HG03095 (cell line): ENCODE results near the gene PATZ1.
"Not testable (repeated sequence)": the region's sequence is repeated elsewhere in the genome, so short reads cannot be mapped to it uniquely, and the experiment has no call there.

ENCODE experiments used
- ATAC-seq: cut with Tn5 transposase; IDR thresholded peaks from one replicate; pipeline ENCODE4 v1.9.1; 2021; ENCODE audit warnings: moderate library complexity; ENCODE audit not compliant: unreplicated experiment

PATZ1 gene, protein sequence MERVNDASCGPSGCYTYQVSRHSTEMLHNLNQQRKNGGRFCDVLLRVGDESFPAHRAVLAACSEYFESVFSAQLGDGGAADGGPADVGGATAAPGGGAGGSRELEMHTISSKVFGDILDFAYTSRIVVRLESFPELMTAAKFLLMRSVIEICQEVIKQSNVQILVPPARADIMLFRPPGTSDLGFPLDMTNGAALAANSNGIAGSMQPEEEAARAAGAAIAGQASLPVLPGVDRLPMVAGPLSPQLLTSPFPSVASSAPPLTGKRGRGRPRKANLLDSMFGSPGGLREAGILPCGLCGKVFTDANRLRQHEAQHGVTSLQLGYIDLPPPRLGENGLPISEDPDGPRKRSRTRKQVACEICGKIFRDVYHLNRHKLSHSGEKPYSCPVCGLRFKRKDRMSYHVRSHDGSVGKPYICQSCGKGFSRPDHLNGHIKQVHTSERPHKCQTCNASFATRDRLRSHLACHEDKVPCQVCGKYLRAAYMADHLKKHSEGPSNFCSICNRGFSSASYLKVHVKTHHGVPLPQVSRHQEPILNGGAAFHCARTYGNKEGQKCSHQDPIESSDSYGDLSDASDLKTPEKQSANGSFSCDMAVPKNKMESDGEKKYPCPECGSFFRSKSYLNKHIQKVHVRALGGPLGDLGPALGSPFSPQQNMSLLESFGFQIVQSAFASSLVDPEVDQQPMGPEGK

DNA sequence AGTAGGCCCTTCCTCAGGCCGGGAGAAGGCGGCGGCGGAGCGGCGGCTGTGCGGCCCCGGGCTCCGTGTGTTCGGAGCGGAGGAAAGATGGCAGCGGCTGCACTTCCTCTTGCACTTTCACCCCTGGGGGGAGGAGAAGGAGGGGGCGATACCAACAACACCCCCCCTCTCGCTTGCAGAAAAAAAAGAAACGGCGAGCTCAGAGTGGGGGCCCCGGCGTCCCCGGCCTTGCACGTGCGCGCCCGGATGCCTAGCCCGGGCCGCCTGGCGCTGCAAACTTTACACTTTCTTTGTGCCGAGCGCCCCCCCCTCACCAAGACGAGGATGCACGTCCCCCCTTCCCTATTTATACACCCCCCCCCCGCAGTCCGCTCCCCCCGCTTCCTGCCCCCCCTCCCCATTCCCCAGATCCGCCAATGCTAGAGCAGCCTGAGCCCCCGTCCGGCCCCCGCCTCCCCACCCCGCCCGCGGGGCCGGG is at the start of gene PATZ1:
Gene PATZ1 (minus strand): TSS at position 92 of the 478 bp plus-strand sequence. CDS start 744 bp downstream, outside the sequence.
- no peak for ATAC-seq

GRCh38 chr22:31394326-31394725 is 48.2 kb upstream of the PATZ1 start:
- ATAC-seq: no peak

DNA sequence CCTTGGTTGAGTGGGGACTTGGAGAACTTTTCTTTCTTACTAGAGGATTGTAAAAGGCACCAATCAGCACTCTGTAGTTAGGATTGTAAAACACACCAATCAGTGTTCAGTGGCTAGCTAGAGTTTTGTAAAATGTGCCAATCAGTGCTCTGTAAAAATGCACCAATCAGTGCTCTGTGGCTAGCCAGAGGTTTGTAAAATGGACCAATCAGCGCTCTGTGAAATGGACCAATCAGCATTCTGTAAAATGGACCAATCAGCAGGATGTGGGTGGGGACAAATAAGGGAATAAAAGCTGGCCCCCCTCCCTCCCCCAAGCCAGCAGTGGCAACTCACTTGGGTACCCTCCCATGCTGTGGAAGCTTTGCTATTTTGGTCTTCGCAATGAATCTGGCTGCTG is 47.7 kb upstream of the PATZ1 start:
- no peak for ATAC-seq

DNA sequence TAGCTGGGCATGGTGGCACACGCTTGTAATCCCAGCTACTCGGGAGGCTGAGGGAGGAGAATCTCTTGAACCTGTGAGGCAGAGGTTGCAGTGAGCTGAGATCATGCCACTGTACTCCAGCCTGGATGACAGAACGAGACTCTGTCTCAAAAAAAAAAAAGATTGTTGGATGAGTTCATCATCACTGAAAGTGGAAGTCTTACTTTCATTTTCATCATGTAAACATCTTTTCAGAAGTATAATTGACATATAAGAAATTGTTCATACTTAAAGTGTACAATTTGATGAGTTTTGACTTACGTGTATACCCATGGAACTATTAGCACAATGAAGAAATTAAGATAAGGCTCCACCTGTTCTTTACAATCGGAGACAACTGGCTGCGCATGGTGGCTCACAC is 32.5 kb upstream of the PATZ1 start:
- ATAC-seq: not testable (repeated sequence)

GRCh38 chr22:31378123-31378522 is 32.0 kb upstream of the PATZ1 start:
- ATAC-seq: no peak

DNA sequence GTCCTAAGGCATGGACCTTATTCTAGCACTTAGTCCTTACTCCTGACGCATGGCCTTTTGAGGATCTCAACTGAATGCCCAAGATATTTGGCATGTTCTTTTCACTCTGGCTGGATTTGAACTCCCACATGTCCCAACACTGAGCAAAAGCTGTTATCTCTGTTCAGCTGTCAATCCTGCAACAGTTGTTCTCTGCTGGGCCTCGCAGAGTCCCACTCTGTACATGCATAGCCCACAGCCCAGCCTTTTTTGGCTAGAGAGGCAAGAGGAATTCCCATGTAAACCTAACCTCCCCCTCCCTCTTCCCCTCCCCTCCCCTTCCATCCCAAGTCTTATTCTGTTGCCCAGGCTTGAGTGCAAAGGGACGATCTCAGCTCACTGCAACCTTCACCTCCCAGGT is 31.5 kb upstream of the PATZ1 start:
- no peak for ATAC-seq

- ATAC-seq: no peak
These were observed 21.3 kb upstream of the PATZ1 start for GRCh38 chr22:31367426-31367825.

- ATAC-seq: no peak
These were observed 17.8 kb upstream of the PATZ1 start for GRCh38 chr22:31363885-31364465.

- ATAC-seq: no peak
These were observed 15.6 kb upstream of the PATZ1 start for GRCh38 chr22:31361743-31362142.

GRCh38 chr22:31360029-31360428 is 13.9 kb upstream of the PATZ1 start:
- no peak for ATAC-seq

GRCh38 chr22:31354515-31354914 is 8.4 kb upstream of the PATZ1 start:
- no peak for ATAC-seq

GRCh38 chr22:31350410-31350863 is 4.3 kb upstream of the PATZ1 start:
- no peak for ATAC-seq

DNA sequence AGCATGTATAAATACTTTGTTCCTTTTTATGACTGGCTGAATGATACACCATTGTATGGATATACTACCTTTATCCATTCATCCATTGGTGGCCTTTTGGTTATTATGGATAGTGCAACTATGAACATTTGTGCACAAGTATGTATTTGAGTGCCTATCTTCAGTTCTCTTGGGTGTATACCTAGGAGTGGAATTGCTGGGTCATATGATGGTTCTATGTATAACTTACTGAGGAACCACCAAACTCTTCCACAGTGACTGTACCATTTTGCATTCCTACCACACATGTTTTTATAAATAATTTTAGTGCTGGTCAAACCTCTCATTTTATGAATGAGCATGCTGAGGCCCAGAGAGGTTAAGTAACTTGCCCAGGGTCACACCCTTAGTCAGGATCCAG is 3.8 kb upstream of the PATZ1 start:
- no peak for ATAC-seq

DNA sequence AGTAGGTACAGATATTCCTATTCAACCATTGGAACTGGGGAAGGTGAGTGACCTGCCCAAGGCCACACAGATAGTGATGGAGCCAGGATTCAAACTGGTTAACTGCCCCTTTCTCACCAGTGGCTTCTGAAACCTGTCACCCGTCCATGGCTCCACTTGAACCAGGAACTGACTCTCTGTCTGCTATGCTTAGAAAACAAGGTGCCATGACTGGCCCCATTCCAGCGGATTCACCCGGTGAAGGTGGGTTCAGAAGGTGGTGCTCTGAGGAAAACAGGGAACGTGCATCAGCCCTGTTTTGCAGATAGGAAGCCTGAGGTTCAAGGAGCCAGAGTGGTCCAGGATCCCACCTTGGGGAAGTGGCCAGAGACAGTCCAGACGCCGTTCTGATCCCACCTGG is 2.6 kb upstream of the PATZ1 start:
- no peak for ATAC-seq

DNA sequence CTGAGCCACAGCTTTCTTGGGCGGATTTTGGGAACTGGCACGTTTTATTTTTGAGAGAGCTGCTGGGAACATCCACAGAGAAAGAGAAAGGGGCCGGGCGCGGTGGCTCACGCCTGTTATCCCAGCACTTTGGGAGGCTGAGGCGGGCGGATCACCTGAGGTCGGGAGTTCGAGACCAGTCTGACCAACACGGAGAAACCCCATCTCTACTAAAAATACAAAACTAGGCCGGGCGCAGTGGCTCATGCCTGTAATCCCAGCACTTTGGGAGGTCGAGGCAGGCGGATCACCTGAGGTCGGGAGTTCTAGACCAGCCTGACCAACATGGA is 1.8 kb upstream of the PATZ1 start:
- not testable (repeated sequence) for ATAC-seq

DNA sequence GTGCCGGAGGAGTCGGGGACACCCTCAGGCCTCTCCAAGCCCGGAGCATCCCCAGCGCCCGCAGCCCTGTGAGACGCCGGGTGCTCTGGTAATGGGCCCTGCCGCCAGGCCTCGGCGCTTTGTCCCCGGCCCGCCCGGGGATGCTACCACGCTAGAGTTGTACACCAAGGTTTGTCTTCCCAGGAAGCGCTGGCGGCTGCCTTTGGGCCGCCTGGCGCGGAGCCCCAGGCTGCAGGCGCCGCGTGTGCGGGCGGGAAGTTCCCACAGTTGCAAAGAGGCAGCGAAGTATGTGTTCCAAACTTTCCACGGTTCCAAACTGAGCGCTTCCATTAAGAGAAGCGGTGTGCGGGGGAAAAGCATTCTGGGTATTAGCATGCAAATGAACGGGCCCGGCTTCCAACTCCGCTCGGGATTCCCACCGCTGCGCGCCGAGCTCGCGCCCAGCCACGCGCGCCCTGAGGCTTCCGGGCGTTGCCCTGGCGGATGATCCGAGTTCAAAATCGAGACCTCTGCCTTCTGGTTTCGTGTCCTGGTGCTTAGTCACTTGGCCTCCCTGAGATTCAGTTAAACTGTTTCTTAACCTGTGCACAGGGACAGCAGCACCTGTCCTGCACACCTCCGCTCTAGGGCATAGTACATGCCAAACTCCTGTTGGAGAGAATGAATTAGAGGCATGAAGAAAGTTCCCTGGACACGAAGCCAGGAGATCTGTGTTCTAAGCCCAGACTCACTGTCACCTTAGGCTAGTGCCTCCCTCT is 1.3 kb upstream of the PATZ1 start:
- ATAC-seq: no peak

- ATAC-seq: no peak
These were observed 646 bp upstream of the PATZ1 start for GRCh38 chr22:31346733-31347250.

- no peak for ATAC-seq
These were observed 553 bp downstream of the PATZ1 start for GRCh38 chr22:31345331-31346254.

DNA sequence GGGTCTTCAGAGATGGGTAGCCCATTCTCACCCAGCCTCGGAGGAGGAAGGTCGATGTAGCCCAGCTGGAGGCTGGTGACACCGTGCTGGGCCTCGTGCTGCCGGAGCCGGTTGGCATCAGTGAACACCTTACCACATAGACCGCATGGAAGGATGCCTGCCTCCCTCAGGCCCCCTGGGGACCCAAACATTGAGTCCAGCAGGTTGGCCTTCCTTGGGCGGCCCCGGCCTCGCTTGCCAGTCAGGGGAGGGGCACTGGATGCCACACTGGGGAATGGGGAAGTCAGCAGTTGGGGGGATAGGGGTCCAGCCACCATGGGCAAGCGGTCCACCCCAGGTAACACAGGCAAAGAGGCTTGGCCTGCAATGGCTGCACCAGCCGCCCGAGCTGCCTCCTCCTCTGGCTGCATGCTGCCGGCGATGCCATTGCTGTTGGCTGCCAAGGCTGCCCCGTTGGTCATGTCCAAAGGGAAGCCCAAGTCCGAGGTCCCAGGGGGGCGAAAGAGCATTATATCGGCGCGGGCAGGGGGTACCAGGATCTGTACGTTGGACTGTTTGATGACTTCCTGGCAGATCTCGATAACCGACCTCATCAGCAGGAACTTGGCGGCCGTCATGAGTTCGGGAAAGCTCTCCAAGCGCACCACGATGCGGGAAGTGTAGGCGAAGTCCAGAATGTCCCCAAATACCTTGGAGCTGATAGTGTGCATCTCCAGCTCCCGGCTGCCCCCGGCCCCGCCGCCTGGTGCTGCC is 1.4 kb downstream of the PATZ1 start:
- no peak for ATAC-seq
